ENCODE results near the gene ZNF786. TPM values are rescaled to one million over a fixed set of nuclear protein-coding genes. Genes with fewer than 3 reads are reported as not detected.

The ZNF786 gene
- total RNA-seq, 1 experiment from 2014 or later: 8.5 TPM

- Histone ChIP-seq H3K9me2 (ENCODE audit: insufficient read depth) (no peaks in the 10 kb centered on the region), H3K27me3 (ENCODE audit: insufficient read depth, low read length) (no peaks in the 10 kb centered on the region), H3K4me3 (replicated peaks in 1 of 2; ENCODE audit: low read depth in 1 of 2, low read length in 2 of 2) (no peak overlapping the region), H3K27ac (ENCODE audit: low read depth, low read length) (no peak overlapping the region), H3K9ac (ENCODE audit: low read length) (no peak overlapping the region), H3K4me1 (ENCODE audit: control insufficient read depth in 1 of 2, insufficient read depth in 2 of 2, low read length in 2 of 2) (peaks cover 0 to 5% of the 10 kb centered on the region in 2 experiments; a peak in 1 of 4 replicates), H3K79me2 (ENCODE audit: insufficient read depth, low read length) (no peaks in the 10 kb centered on the region), H2AFZ (ENCODE audit: low read depth, low read length, poor library complexity, severe bottlenecking) (no peak overlapping the region), H3K4me2 (ENCODE audit: low read length) (no peak overlapping the region), H3K9me3 (ENCODE audit: control insufficient read depth in 1 of 2, insufficient read depth in 1 of 2, low read depth in 1 of 2, low read length in 2 of 2) (no peaks in the 10 kb centered on the region), H4K20me1 (ENCODE audit: insufficient read depth) (no peaks in the 10 kb centered on the region), H3K36me3 (ENCODE audit: control insufficient read depth in 1 of 2, insufficient read depth in 2 of 2, low read length in 2 of 2) (no peaks in the 10 kb centered on the region)
- no peak for DNase-seq (ENCODE audit: low read depth, low spot score)
- intact Hi-C loops (cut with micrococcal nuclease): no loop called here
- TF ChIP-seq RAD21 (IDR thresholded peaks at IDR 0.05; ENCODE audit: low read depth) (no peak), FOSL1 (IDR thresholded peaks at IDR 0.05; ENCODE audit: low read depth) (no peak), SIN3A (IDR thresholded peaks at IDR 0.05; ENCODE audit: low read depth) (no peak), YY1 (IDR thresholded peaks at IDR 0.05; ENCODE audit: extremely low read depth, insufficient replicate concordance, low read depth, low read length) (no peak), TCF7L2 (IDR thresholded peaks at IDR 0.05; ENCODE audit: borderline replicate concordance, extremely low read depth, insufficient read depth, insufficient read length) (no peak), MAX (IDR thresholded peaks at IDR 0.05) (no peak), CTCF (IDR thresholded peaks at IDR 0.05 in 2 of 3, conservative IDR thresholded peaks at IDR 0.05 in 1 of 3; ENCODE audit: borderline replicate concordance in 1 of 3, insufficient read depth in 1 of 3, low read depth in 2 of 3, low read length in 2 of 3) (no peak), REST (IDR thresholded peaks at IDR 0.05; ENCODE audit: low read depth) (no peak)
- POLR2A ChIA-PET: no interaction called here
- no peak for ATAC-seq
- RAD21 ChIA-PET (ENCODE audit: low non-redundant PET in 1 of 2, low total read pairs in 2 of 2, uncharacterized antibody in 2 of 2, unreplicated experiment in 2 of 2): no interaction called here
- BruUV-seq (replicated peaks): no TSS peak
- CTCF ChIA-PET: no interaction called here
Measured at GRCh38 chr7:149100821-149101220, 10.3 kb upstream of the ZNF786 start.

All from HCT116 (cell line).